K562 (cell line): ENCODE data around the gene TACC3. TPM values are rescaled to one million over a fixed set of nuclear protein-coding genes. Genes with fewer than 3 reads are reported as not detected.

Experiments
- EGR1 ChIP-seq: fragments of 450-650 bp; conservative IDR thresholded peaks from 2 replicates; pipeline ENCODE4 v1.6.1; 2017; ENCODE audit warnings: mild to moderate bottlenecking
- ESRRA ChIP-seq: fragments of 450-650 bp; IDR thresholded peaks from 2 replicates; pipeline ENCODE4 v1.6.1; 2014; ENCODE audit warnings: low read depth, mild to moderate bottlenecking, moderate library complexity, borderline replicate concordance
- EWSR1 ChIP-seq: fragments of 450-650 bp; IDR thresholded peaks from 2 replicates; pipeline ENCODE4 v1.6.1; 2018; ENCODE audit warnings: borderline replicate concordance, mild to moderate bottlenecking, low read depth, moderate library complexity; ENCODE audit not compliant: partially characterized antibody
- HINFP ChIP-seq: fragments of 450-650 bp; conservative IDR thresholded peaks from 2 replicates; pipeline ENCODE4 v1.6.1; 2016; ENCODE audit warnings: missing genetic modification characterization, low read depth, mild to moderate bottlenecking, control low read depth, missing compliant biosample characterization
- HMBOX1 ChIP-seq: sonication (generic); IDR thresholded peaks from 2 replicates; pipeline ENCODE4 v1.6.1; 2016
- HNRNPL ChIP-seq: fragments of 200-400 bp; formaldehyde crosslinking; IDR thresholded peaks from 2 replicates; pipeline ENCODE4 v1.6.1; 2017; ENCODE audit warnings: low read depth, mild to moderate bottlenecking, low read length
- JUND ChIP-seq, 2 experiments: IDR thresholded peaks; 2 replicates in 1 of 2; 3 replicates in 1 of 2; pipeline ENCODE4 v1.6.1; 2011; ENCODE audit warnings: borderline replicate concordance in 2 of 2, low read depth in 2 of 2, low read length in 2 of 2, improper control_type of control experiment in 1 of 2, missing biosample characterization in 1 of 2, missing genetic modification characterization in 1 of 2, missing genetic modification reagents in 1 of 2
- LARP7 ChIP-seq: fragments of 450-650 bp; IDR thresholded peaks from 2 replicates; pipeline ENCODE4 v1.6.1; 2016
- MCM2 ChIP-seq: fragments of 450-650 bp; IDR thresholded peaks from 2 replicates; pipeline ENCODE4 v1.6.1; 2017; ENCODE audit warnings: low read depth, mild to moderate bottlenecking
- MEF2A ChIP-seq: IDR thresholded peaks from 2 replicates; pipeline ENCODE4 v1.6.1; 2011; ENCODE audit warnings: low read depth, mild to moderate bottlenecking, low read length, moderate library complexity; ENCODE audit not compliant: control insufficient read depth
- PCBP1 ChIP-seq: fragments of 200-400 bp; formaldehyde crosslinking; IDR thresholded peaks from 2 replicates; pipeline ENCODE4 v1.6.1; 2018; ENCODE audit warnings: mild to moderate bottlenecking, low read depth, low read length; ENCODE audit not compliant: poor library complexity, severe bottlenecking
- PHTF2 ChIP-seq: fragments of 250-450 bp; sonication (Bioruptor Pico); IDR thresholded peaks from 2 replicates; pipeline ENCODE4 v1.5.0; 2021; ENCODE audit warnings: mild to moderate bottlenecking
- PKNOX1 ChIP-seq: fragments of 450-650 bp; IDR thresholded peaks from 2 replicates; pipeline ENCODE4 v1.6.1; 2016
- RBM17 ChIP-seq: fragments of 200-400 bp; formaldehyde crosslinking; IDR thresholded peaks from 2 replicates; pipeline ENCODE4 v1.6.1; 2017; ENCODE audit warnings: low read depth, mild to moderate bottlenecking, low read length, borderline replicate concordance
- RFX5 ChIP-seq: IDR thresholded peaks from 2 replicates; pipeline ENCODE4 v1.6.1; 2011; ENCODE audit warnings: low read depth, mild to moderate bottlenecking, improper control_type of control experiment, low read length
- RUNX1 ChIP-seq: sonication (generic); IDR thresholded peaks from 2 replicates; pipeline ENCODE4 v1.6.1; 2016; ENCODE audit warnings: antibody characterized with exemption, low read depth
- THRB ChIP-seq: fragments of 450-650 bp; formaldehyde crosslinking; conservative IDR thresholded peaks from 2 replicates; pipeline ENCODE4 v1.4.0; 2022; ENCODE audit warnings: mild to moderate bottlenecking, missing genetic modification characterization
- ZMIZ1 ChIP-seq, 2 experiments: fragments of 150-350 bp in 1 of 2; IDR thresholded peaks; 2 replicates each; pipeline ENCODE4 v1.6.1; 2012 to 2016; ENCODE audit warnings: low read depth in 2 of 2, low read length in 2 of 2, mild to moderate bottlenecking in 1 of 2, moderate library complexity in 1 of 2
- polyA plus RNA-seq, 8 experiments: library from polyadenylated mRNA; depleted of rRNA in 4 of 8; stranded (reverse) in 5 of 8; unstranded in 3 of 8; fragments of >200 nt; fragmentation: Nextera tagmentation in 2 of 8; fragmentation: Illumina TruSeq in 1 of 8; extraction: Ambion mirVana in 2 of 8; extraction: Trizol in 1 of 8; gene quantifications; 2 replicates each; pipeline versions ENCODE4 v1.2.1 to v1.2.3, GENCODE V29; 2011 to 2014; ENCODE audit warnings: inconsistent platforms in 1 of 8, missing spikeins in 1 of 8
- total RNA-seq, 7 experiments: library from RNA; depleted of rRNA in 6 of 7; stranded (reverse); fragments of >200 nt in 6 of 7; fragmentation: Illumina TruSeq in 2 of 7; extraction: Trizol in 2 of 7; gene quantifications; 2 replicates each; pipeline versions ENCODE4 v1.2.1 to v1.2.3, GENCODE V29; 2011 to 2021; ENCODE audit warnings: low replicate concordance in 1 of 7

TACC3 gene
- total and polyA plus RNA-seq, 9 of the 15 experiments (the other 6 are each of a cell fraction or from before 2014, with no cell fraction given) = 1.9 to 122 (median 55.6) TPM

GRCh38 chr4:1793940-1794808 is 72.9 kb downstream of the TACC3 start (continued):
- TF ChIP-seq JUND (IDR thresholded peaks at IDR 0.05; ENCODE audit: borderline replicate concordance, low read depth, low read length) = no peak
- no peak for TF ChIP-seq JUND (tag; IDR thresholded peaks at IDR 0.05; ENCODE audit: borderline replicate concordance, low read depth, low read length)
- no peak for TF ChIP-seq PHTF2 (CRISPR knock-in tag)
- peak; percentile 51 for TF ChIP-seq PCBP1
- no peak for TF ChIP-seq THRB (CRISPR knock-in tag)
- TF ChIP-seq LARP7 = no peak
- TF ChIP-seq MEF2A = no peak
- TF ChIP-seq HINFP (tag) = no peak
- TF ChIP-seq RFX5 = no peak
- no peak for TF ChIP-seq MCM2
- no peak for TF ChIP-seq RBM17
- TF ChIP-seq PKNOX1 = peak; percentile 29; the same call in 1 of the 2 replicates
- no peak for TF ChIP-seq ESRRA
- no peak for TF ChIP-seq EWSR1
- TF ChIP-seq HNRNPL = peak; percentile 67; the same call in 1 of the 2 replicates
- no peak for TF ChIP-seq HMBOX1
- TF ChIP-seq ZMIZ1 (IDR thresholded peaks at IDR 0.05; ENCODE audit: low read depth in 2 of 2, low read length in 2 of 2) = no peak
- peak; percentile 19; the same call in 1 of the 2 replicates for TF ChIP-seq EGR1
- TF ChIP-seq RUNX1 = no peak
